ENCODE data around the gene NEU2.
"Not testable (repeated sequence)": the region's sequence is repeated elsewhere in the genome, so short reads cannot be mapped to it uniquely, and the experiment has no call there.

NEU2 gene

DNA sequence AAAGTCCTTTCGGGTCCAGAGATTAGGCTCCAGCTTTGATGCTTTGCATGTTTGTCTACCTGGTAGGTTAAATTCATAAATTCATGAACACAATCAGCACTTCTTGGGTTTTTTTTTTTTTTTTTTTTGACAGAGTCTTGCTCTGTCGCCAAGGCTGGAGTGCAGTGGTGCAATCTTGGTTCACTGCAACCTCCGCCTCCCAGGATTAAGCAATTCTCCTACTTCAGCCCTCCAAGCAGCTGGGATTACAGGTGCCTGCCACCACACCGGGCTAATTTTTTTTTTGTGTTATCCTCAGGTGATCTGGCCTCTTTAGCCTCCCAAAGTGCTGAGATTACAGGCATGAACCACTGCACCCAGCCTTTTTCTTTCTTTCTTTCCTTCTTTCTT, 32.7 kb downstream of the NEU2 start:
- DNase-seq; in situ Hi-C loops (cut with MboI; ENCODE audit: low pct_unique_long_range_greater_than_20kb, low sequenced_read_pairs): not testable (repeated sequence)

DNA sequence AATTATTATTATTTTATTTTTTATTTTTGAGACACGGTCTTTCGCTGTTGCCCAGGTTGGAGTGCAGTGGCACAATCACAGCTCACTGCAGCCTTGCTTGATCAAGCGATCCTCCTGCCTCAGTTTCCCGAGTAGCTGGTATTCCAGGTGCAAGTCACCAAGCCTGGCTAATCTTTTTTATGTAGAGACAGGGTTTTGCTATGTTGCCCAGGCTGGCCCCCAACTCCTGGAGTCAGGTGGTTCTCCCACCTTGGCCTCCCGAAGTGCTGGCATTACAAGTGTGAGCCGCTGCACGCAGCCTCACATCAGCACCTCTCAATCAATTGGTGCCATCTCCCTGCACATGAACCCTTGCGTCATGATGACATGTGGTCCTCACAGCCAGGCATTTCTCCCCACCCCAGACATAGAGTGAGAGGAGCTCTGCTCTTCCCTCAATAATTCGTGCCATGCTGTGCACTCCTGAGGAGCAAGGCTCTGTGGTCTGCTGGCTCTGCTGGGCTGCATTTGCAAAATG, 33.5 kb downstream of the NEU2 start:
- DNase-seq: no peak
- in situ Hi-C loops (cut with MboI; ENCODE audit: low pct_unique_long_range_greater_than_20kb, low sequenced_read_pairs): no loop called here

DNA sequence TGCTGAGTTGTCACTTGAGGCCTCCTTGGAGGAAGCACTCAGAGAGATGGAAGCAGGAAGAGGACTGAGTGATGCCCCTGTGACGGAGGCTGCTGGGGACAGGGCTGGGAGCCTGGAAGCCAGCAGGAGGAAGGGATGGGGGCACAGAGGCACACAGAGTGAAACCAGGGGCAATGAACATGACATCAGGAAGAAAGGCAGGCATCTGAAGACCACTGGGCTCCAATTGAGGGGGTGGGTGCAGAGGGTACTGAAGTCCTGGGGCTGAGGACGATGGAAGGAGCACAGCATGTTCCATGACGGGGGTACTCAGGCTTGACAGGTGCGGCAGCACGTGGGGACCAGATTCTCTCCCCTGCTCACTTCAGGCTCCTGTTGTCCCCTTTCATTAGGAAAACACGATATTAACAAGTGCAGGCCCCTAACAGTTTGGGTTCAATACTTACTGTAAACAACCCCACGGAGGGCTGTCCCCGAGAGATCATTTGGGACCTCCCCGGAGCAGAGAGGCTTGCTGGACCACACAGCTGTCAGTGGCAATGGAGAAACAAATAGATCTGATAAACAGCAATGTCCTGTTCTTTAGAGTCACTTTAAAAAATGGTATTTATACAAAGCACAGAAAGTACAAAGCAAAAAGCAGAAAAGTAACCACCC, 36.4 kb downstream of the NEU2 start:
- DNase-seq: no peak
- in situ Hi-C loops (cut with MboI; ENCODE audit: low pct_unique_long_range_greater_than_20kb, low sequenced_read_pairs): no loop called here

DNA sequence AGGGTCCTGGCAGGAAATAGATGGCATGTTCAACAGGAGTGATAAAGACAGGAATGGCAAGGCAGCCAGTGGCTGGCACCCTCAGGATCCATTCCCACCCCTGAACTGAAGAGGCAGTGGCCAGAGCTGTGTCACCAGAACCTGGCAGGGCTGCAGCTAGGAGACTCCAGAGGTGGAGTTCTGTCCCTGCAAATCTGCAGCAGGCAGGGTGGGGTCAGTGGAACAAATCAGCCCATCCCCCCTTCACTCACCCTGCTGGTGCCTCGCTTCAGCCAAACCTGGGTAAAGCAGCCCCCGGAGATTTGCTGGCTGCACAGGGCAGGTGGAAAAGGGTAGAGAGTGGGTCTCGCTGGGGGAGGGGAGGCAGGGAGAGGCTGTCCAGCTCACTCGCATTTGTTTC, 40.4 kb downstream of the NEU2 start:
- no peak for DNase-seq
- in situ Hi-C loops (cut with MboI; ENCODE audit: low pct_unique_long_range_greater_than_20kb, low sequenced_read_pairs): no loop called here

DNA sequence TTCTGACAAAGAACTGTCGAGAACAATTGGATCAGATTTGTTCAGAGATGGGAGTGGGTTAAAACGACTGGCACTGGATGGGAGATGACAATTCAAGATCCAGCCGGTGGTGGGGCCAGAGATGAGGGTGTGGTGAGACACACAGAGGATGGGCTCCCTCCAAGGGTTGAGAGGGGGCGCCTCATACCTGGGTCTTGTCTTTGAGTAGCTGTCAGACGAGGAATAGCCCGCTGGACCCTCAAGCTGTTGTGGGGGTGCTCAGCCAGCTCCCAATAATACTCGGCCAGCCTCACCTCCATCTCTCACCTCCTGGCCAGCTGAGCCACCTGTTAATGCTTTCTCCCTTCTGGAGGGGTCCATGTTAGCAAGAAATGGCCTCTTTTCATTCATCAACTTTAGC, 41.6 kb downstream of the NEU2 start:
- in situ Hi-C loops (cut with MboI; ENCODE audit: low pct_unique_long_range_greater_than_20kb, low sequenced_read_pairs): no loop called here
- no peak for DNase-seq

DNA sequence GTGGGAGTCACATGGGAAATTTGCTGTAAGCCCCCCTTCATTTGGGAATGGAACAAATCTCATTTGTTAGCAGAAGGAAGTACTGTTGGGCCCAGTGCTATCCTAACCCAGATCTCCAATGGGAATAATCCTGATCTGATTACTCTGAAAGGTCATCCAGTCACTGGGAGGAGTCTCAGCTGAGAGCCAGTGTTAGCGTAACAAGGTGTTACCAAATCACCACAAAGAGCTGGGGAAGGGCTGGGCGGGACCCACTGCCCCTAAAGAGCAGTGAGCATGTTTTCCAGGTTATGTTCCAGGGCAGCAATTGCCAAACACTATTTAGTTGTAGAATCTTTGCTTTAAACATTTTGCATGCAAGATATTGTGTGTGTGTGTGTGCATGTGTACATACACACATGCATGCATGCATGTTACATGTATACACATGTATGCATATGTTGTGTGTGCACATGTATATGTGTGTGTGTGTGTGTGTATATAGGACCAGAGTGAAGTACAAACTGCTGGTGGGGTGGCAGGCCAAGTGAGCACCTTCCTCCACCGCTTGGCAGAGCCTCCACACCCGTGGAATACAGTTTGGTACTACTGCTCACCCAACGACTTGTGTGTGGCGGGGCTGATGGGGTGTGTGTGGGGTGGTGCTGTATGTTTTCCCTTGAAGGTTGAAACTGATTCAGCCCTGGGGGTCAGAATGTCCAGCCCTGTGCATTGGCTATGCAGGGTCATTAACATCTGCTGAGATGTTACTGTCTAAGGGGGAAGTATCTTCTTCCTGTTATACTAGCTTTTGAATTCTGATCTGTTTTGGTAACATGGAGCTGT, 42.9 kb downstream of the NEU2 start:
- peak; percentile 37 for DNase-seq
- in situ Hi-C loops (cut with MboI; ENCODE audit: low pct_unique_long_range_greater_than_20kb, low sequenced_read_pairs): no loop called here

DNA sequence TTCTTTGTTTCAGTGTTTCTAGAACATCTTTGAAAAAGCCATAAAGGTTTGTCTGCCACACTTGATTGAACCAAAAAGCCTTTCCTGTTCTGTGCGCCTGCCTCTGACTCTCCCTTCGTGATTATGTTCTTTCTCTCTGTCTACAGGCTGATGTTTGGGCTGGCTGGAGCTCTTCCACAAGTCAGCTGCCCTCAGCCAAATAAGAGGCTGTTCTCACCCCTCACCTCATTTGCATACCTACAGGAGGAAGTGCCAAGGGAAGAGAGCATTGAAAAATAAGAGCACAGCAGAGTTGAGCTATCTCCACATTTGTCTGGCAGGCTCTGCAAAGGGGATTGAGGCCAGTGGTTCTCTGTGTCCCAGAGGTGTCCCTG, 43.5 kb downstream of the NEU2 start:
- peak; percentile 85 for DNase-seq
- in situ Hi-C loops (cut with MboI; ENCODE audit: low pct_unique_long_range_greater_than_20kb, low sequenced_read_pairs): no loop called here

DNA sequence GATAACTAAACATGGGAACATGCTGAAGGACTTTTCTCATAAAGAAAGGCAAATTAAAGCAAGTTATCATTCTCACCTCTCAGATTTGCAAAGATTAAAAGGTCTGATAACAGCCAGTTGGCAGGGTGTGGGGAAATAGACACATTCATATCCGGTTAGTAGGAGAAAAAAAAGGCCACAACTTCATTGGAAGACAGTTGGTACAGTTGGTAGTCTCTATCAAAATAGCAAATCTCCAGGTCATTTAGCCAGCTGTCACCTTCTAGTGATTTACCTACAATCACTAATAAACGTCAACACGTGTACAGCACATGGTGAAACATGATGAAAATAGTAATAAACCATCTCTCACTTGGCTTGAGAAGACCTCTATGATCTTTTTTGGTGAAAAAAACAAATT, 44.3 kb downstream of the NEU2 start:
- in situ Hi-C loops (cut with MboI; ENCODE audit: low pct_unique_long_range_greater_than_20kb, low sequenced_read_pairs): no loop called here
- DNase-seq: peak; percentile 51

DNA sequence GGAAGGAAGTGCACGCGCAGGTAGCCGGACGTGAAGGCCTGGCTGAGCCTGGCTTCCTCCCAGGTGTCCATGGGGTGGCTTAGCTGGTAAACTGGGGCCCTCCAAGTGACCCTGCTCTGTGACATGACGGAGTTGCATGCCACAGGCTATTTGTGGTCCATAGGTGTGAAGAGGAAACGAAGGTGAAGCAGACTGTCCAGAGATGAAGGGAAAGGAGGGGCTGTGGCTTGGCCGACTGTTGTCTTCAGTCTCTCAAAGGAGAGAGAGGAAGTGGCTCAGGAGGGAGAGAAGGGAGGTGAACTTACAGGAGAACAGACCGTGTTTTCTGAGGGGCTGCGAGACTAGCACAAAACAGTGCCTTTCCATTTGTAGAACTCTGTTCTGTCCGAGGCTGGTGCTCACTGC, 47.0 kb downstream of the NEU2 start:
- in situ Hi-C loops (cut with MboI; ENCODE audit: low pct_unique_long_range_greater_than_20kb, low sequenced_read_pairs): no loop called here
- peak; percentile 50 for DNase-seq

DNA sequence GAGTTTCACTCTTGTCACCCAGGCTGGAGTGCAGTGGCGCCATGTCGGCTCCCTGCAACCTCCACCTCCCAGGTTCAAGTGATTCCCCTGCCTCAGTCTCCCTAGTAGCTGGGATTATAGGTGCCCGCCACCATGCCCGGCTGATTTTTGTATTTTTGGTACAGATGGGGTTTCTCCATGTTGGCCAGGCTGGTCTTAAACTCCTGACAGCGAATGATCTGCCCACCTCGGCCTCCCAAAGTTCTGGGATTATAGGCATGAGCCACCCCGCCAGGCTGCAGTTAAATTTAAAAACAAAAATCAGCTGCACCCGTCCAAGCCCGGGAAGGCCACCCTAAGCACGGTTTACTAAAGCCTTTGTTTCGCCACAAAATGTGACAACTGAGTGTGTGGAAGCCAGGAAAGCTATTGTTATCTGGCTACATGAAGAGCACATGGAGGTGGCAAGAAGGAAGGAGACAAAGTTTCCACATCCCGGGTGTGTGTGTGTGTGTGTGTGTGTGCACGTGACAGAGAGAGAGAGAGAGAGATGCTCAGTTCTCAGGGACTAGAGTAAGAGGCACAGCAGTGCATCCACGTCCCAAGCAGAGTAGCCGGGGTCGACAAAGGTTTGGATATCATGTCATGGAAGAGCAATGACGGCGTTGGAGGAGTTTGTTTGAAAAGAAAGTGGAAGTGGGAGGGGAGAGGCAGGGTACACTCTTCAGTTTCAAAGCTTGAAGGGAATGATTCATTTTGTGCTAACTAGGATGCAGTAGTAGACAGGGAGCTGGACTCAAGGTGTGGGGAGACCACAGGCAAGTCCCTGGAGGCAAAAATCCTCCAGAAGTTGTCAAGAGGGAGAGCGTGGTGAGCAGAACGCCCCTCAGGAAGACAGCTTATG, 47.7 kb downstream of the NEU2 start:
- no peak for DNase-seq
- in situ Hi-C loops (cut with MboI; ENCODE audit: low pct_unique_long_range_greater_than_20kb, low sequenced_read_pairs): no loop called here

DNA sequence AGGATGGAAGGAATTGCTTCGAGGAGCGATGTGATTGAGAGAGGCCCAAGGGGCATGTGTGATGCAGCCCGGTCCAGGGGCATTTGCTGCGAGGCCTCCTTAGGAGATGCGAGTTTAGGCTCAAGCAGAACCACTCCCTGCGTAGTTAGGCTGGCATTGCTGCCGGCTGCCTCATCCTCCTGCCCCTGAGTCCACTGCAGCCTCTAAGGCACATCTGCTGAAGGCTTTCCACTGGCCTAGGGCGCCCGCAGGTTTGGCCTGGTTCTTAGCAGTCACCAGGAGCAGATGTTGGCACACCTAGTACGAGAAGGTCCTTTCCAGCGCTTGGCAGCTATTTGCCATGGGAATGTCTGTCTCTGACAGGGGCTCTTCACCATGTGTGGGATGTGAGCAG, 48.4 kb downstream of the NEU2 start:
- no peak for DNase-seq
- in situ Hi-C loops (cut with MboI; ENCODE audit: low pct_unique_long_range_greater_than_20kb, low sequenced_read_pairs): no loop called here

DNA sequence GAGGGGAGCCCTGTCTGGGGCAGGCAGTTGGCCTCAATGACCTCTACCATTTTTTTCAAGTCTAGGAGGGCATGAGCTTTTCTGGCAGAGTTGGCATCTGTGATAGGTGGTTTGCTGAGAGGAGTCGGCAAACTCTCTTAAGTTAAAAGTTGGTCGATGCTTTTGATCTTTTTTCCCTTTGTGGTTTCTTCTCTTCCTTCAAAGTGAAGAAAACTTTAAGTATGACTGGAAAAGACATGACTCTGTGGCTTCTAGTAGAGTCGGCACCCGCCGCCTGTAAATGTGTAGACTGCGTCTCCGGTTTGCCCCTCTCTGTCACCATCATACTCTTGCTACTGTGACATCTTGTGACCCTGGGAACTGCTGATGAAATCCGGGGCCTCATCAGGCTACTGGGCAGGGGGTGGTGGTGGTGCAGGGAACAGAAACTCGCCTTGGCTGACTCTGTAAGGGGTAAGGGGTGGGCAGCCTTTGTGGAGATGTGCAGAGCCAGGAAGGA, 48.8 kb downstream of the NEU2 start:
- in situ Hi-C loops (cut with MboI; ENCODE audit: low pct_unique_long_range_greater_than_20kb, low sequenced_read_pairs): no loop called here
- DNase-seq: no peak

DNA sequence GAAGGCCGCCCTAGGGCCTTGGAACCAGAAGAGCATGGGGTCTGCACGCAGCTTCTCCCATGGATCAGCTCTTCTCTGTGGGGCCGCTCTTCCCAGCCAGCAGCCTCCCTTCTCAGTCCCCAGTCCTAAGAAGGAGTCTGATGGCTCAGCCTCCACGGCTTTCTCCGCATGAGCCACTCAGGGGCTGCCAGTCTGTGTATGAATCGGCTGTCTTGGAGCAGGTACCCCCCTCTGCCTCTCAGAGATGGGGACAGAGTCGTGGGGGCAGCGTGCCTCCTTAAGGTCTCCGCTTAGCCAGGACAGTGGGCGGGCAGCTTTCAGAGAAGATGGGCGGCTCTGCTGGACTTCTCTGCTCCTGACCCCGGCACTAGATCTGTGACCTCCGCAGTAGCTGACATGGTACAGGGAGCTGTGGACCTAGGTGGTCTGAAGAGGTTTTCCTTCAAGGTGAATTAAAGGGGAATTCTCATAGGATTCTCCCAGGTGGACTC, 49.3 kb downstream of the NEU2 start:
- no peak for DNase-seq
- in situ Hi-C loops (cut with MboI; ENCODE audit: low pct_unique_long_range_greater_than_20kb, low sequenced_read_pairs): no loop called here

DNA sequence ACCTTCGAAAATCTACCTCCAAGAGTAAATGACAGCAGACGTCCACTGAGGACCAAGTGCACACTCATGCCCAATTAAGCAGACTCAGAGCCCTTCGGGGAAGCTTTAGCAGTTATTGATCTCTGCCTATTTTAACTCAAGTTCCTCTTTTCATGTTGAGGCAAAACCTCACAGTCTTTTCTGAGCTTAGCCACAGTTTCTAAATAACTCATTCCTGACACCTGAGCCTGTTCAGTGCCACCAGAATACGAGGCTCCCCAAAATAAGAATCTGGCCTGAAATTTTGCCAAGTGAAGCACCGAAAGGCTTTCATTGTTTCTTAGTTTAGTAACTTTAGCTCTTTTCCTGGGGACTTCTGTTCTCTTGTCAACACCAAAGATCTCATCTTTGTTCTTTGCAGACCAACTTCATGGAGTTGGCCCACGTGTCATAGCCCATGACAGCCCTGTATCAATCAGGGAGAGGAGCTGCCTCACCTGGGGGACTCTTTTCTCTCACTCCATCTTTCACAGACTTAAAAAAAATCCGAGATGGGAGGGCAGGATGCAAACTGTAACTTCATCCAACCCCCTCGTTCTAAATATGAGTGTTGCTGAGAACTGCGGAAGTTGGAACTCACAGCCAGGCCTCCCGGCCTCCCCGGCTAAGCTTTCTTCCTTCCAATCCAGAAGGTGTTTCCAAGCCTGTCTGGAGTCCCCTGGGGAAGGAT, 49.9 kb downstream of the NEU2 start:
- DNase-seq: peak; percentile 83
- in situ Hi-C loops (cut with MboI; ENCODE audit: low pct_unique_long_range_greater_than_20kb, low sequenced_read_pairs): no loop called here

DNA sequence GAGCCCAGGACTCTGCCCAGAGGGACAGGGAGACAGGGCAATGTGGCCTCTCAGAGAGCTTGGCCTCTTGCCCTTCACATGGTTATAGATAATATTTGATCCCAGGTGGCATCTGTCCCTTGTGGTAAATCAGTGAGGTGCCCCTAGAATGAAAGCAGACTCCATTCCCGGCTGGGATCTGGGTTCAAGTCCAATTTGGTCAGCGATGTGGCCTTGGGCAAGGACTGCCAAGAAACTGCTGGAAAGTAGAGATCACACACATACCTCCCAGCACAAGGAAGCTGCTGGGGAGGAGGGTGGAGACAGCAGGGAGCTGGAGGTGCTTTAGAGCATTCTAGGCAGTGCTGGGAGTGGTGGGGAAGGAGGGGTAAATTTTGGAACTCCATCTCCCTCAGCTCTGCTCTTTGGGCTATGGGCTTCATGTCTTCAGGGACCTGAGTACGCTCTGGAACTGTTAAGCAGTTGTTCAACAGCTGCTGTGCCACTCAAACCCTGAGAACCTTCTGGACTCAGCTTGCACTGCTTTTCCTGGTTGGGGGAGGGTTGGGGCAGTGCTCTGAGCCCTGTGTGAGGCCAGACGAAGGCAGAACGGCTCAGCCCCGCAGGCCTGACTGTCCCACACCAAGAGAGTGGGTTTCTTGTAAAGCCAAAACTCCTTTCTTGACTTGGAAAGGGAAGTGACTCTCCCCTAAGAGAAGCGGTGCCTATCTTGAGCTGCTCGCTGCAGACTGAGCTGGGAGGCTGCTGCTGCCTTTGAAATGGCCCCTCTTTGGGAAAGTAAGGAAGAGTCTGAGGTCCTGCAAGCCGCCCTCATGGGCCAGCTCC, 50.7 kb downstream of the NEU2 start:
- peak; percentile 62 for DNase-seq
- in situ Hi-C loops (cut with MboI; ENCODE audit: low pct_unique_long_range_greater_than_20kb, low sequenced_read_pairs): no loop called here

DNA sequence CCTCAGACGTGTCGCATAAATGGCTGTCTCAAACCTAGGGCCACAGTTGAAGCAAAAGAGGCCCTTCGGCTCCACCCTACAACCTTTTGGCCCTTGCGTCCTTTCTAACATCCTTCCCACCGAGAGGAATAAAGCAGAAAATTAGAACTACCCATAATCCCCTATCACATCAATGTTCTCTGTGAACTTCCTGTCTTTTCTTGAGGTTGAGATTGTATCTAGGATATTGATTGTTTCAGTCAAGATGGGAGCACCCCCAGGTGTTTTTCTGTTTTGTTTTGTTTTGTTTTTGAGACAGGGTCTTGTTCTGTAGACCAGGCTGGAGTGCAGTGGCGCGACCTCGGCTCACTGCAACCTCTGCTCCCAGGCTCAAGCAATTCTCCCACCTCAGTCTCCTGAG, 51.3 kb downstream of the NEU2 start:
- in situ Hi-C loops (cut with MboI; ENCODE audit: low pct_unique_long_range_greater_than_20kb, low sequenced_read_pairs): no loop called here
- no peak for DNase-seq

DNA sequence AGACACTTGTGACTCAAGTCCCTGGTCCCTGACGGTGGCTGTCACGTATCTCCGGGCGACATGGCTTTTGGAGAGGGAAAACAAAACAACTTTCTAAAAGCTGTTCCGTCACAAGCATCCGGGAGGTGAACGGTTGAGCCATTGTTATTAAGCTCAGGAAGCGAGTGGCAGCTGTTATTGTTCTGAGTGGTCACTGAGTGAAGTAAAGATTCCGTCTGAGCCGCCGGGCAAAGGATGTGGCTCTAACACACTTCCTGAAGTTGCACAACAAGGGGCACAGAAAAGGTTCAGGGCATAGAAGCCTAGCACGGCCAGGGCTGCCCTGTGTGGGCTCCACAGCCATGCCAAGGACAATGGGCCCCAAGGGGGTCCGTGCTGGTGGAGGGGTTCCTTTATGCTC, 52.0 kb downstream of the NEU2 start:
- in situ Hi-C loops (cut with MboI; ENCODE audit: low pct_unique_long_range_greater_than_20kb, low sequenced_read_pairs): no loop called here
- peak; percentile 96 for DNase-seq
